GM19328 (cell line): ENCODE measurements around the gene UBE2J1.
"Not testable (repeated sequence)": the region's sequence is repeated elsewhere in the genome, so short reads cannot be mapped to it uniquely, and the experiment has no call there.

Experiments used
- ATAC-seq: cut with Tn5 transposase; IDR thresholded peaks from one replicate; pipeline ENCODE4 v1.9.1; 2021; ENCODE audit warnings: mild to moderate bottlenecking, moderate library complexity; ENCODE audit not compliant: unreplicated experiment

Gene UBE2J1

DNA sequence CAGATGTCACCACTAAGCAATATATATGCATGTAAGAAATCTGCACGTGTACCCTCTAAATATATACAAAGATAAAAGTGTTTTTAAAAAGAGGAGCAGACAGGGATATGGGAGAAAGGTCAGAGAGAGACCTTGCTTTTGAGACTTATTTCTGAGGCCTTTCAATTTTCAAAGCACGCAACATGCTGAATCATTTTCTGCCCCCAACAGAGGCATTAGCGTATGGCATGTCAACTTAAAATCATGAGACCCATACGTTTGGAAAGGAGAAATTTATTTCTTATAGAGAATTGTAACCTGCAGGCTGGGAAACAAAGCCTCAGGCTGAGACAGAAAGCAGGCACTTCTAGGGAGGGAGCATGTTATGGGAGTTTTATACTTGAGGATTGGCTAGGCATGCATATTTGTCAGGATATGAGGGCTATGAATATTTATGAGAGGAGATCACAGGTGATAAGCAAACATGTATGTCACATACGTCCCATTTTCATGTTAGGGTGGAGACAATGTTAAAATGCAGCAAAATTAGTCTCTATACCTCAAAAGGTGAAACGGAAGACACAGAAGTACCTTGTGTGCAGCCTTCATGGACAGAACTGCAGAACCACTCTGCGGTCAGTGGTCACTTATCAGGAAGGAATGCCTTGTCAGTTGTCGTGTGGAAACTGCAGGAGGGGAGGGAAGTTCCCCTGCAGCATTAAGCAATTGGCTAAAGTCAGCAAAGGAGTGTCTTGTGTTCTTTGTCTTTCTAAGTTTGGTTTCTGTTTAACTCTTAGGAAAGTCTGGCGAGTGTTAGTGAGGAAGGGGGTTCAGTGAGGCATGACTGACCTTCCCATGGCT is 31.2 kb downstream of the UBE2J1 start:
- ATAC-seq, result no peak

GRCh38 chr6:89320012-89320559 is 32.4 kb downstream of the UBE2J1 start:
- no peak for ATAC-seq

GRCh38 chr6:89317067-89317466 is 35.5 kb downstream of the UBE2J1 start:
- no peak for ATAC-seq

GRCh38 chr6:89315249-89315885 is 37.2 kb downstream of the UBE2J1 start, which contains the start of gene GABRR2:
TSS of gene GABRR2 (minus strand) at chr6:89315299. CDS start at chr6:89315165, 134 bp downstream.
- no peak for ATAC-seq

- no peak for ATAC-seq
Measured at GRCh38 chr6:89314692-89315091, 37.8 kb downstream of the UBE2J1 start.

- no peak for ATAC-seq
Measured at GRCh38 chr6:89313006-89313405, 39.5 kb downstream of the UBE2J1 start.

GRCh38 chr6:89311853-89312531 is 40.5 kb downstream of the UBE2J1 start:
- ATAC-seq, result no peak

- ATAC-seq, result no peak
Measured at GRCh38 chr6:89311530-89311852, 41.0 kb downstream of the UBE2J1 start.

- ATAC-seq, result no peak
Measured at GRCh38 chr6:89310929-89311328, 41.6 kb downstream of the UBE2J1 start.

DNA sequence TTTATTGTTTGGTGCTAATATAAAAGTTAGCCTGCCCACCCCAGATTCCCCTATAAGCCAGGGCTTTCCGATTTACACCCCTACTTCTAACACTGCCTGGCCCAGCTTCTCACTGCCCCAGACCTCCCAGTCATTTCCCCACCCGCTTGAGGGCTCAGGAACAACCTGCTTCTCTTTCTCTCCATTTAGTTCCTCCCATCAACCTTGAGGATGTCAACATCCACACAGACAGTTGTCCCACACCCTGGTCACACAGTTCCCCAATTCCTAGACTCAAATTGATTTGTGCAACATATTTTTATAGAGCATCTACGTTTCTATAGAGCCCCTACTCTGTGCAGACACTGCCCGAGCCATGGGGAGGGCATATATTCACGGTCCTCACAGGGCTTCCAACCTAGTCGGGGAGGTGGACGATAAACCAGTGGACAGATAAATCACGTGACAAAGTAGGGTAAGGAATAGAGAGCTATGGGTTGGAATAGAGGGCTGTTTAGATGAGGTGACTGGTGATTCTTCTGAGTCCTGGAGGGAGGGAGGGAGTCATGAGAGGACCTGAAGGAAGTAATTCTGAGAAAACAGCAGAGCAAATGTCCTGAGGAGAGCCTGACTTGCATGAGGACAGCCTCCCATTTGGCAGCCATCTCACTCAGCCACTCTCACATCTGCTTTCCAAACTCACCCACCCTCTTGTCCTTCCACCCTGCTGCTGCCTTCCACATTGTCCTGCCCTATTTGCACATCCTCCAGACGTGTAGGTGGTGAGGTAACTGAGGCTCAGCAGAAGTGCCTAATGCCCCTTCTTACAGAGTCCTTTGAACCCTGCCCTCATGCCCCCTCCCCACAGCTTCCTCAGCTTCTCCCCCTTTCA is 43.8 kb downstream of the UBE2J1 start:
- ATAC-seq, result no peak

GRCh38 chr6:89304517-89304916 is 48.0 kb downstream of the UBE2J1 start:
- ATAC-seq, result not testable (repeated sequence)

DNA sequence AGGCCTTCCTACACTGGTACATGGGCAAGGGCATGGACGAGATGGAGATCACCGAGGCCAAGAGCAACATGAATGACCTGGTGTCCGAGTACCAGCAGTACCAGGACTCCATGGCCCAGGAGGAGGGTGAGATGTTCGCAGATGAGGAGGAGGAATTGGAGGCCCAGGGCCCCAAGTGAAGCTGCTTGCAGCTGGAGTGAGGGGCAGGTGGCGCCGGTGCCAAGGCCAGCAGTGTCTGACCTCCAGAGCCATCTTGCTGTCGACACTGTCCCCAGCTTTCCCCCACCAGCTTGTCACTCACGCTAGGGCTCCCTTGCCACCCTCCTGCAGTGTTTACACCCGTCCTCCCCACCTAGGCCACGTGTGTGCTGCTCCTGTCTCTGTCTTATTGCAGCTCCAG is 49.6 kb downstream of the UBE2J1 start:
- no peak for ATAC-seq

GRCh38 chr6:89302195-89302770 is 50.2 kb downstream of the UBE2J1 start:
- ATAC-seq, result no peak

- ATAC-seq, result no peak
Measured at GRCh38 chr6:89301586-89302194, 50.8 kb downstream of the UBE2J1 start.

DNA sequence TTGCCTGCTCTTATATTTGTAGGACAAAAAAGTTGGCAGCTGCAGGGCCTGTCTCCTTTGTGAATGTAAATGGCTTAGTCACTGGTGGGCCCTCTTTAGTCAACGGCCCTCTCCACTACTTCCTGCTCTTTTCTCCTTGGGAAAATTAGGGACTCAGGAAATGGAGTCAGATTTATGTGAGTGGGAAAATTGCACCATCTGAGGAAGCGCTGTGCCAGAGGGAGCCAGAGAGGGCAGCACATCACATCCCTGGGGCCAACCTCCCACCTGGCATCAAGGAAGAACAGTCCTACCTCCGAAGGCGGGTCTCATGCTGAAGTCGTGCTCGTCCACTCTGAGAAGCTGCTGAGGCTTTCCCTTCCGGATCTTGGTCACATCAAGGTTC is 53.1 kb downstream of the UBE2J1 start:
- no peak for ATAC-seq

DNA sequence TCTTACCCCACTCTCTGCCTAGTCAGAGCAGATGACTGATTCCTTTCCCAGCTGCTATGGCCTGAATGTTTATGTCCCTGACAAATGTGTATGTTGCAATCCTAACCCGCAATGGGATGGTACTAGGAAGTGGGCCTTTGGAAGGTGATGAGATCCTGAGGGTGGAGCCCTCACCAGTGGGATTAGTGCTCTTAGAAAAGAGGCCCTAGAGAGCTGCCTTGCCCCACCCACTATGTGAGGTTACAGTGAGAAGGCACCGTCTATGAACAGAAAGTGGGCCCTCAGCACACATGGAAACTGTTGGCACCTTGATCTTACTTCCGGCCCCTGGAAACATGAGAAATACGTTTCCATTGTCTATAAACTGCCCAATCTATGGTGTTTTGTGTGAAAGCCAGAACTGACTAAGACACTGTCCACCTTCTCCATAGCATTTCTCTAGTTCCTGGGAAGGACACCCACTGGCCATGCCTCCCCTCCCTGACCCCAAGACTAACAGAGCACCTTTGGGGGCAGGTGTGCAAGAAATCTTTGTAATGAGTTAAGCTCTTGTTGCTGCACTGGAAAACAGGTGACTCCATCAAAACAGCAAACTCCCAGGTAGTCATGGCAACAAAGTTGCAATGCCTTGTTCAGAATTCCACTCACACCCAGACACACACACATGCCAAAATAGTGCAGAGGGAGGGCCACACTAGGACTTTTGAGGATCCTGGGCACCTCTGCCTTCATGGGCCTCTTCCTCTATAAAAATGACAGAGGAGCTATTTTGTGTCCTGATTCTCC is 53.6 kb downstream of the UBE2J1 start:
- no peak for ATAC-seq

- peak; percentile 95 for ATAC-seq
Measured at GRCh38 chr6:89297695-89298351, 54.7 kb downstream of the UBE2J1 start.

GRCh38 chr6:89295981-89296380 is 56.5 kb downstream of the UBE2J1 start:
- no peak for ATAC-seq

GRCh38 chr6:89295116-89295515 is 57.4 kb downstream of the UBE2J1 start:
- ATAC-seq, result not testable (repeated sequence)
